ENCODE data around the gene CCDC69.

DNA sequence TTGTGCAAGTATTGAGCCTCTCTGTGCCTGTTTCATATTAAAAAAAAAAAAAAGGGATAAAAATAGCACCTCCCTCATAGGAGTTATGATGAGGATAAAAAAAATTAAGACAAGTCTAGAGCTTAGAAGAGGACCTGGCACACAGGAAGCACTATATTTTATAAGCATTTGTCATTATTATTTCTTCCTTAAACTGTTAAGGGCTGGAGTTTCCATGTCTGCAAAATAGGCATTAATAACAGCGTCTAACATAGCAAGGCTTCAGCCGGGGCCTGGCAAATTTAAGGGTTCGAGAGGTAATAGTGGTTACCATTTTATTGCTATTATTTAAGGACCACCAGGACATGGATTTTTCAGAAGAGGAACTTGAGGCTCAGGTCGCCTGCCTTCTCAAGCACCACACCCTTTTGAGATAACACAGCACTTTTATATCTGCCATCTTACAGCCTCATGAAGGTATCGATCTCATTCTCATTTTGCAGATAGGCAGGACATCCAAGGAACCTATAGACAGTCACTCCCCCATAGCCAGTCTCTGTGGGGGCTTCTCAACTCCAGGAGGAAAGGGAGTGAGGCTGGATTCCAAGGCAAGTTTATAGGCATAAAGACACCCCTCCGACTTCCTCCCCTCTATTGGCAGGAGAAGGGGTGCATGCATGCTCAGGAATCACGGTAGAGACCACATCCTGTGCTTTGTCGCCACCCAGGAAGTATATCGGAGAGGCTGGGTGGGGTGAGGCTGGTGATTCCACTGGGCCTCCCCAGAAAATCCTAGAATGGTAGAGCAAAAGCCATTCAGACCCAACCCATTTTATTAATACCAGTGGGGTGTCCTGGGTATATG lies 68.7 kb downstream of the CCDC69 start:
- TF ChIP-seq GATA2 (IDR thresholded peaks at IDR 0.05; ENCODE audit: low read depth, low read length) = no peak
- TF ChIP-seq GATA3 (IDR thresholded peaks at IDR 0.05; ENCODE audit: low read depth, low read length) = no peak
